GM23338 (cell line): ENCODE measurements around the gene KCNIP3. TPM values are rescaled to one million over a fixed set of nuclear protein-coding genes. Genes with fewer than 3 reads are reported as not detected.

Experiments used
- ATAC-seq: fragments of 200-7000 bp; cut with Tn5 transposase; 3 replicates; pipeline ENCODE4 v1.9.1; 2020
- DNase-seq: peaks from one replicate; pipeline ENCODE4 v3.0.0-alpha.2; 2015; ENCODE audit warnings: low spot score
- H2AFZ ChIP-seq: fragments of 200-600 bp; sonication (generic); 2 replicates; pipeline ENCODE4 v1.8.0; 2016; ENCODE audit warnings: antibody characterized with exemption, mild to moderate bottlenecking, moderate library complexity
- H3F3A ChIP-seq: fragments of 200-600 bp; sonication (generic); replicated peaks from 2 replicates; pipeline ENCODE4 v1.8.0; 2017; ENCODE audit warnings: antibody characterized with exemption, mixed run types, low read depth
- H3K27ac ChIP-seq: fragments of 200-600 bp; sonication (generic); 2 replicates; pipeline ENCODE4 v1.6.1; 2016; ENCODE audit warnings: low read depth
- H3K27me3 ChIP-seq: fragments of 200-600 bp; sonication (generic); 2 replicates; pipeline ENCODE4 v1.8.0; 2016; ENCODE audit warnings: mild to moderate bottlenecking, mixed run types, moderate library complexity; ENCODE audit not compliant: insufficient read depth
- H3K36me3 ChIP-seq: fragments of 200-600 bp; sonication (generic); 2 replicates; pipeline ENCODE4 v1.8.0; 2016; ENCODE audit warnings: mild to moderate bottlenecking; ENCODE audit not compliant: insufficient read depth
- H3K4me1 ChIP-seq: fragments of 200-600 bp; sonication (generic); 2 replicates; pipeline ENCODE4 v1.8.0; 2016; ENCODE audit warnings: mild to moderate bottlenecking, moderate library complexity; ENCODE audit not compliant: insufficient read depth
- H3K4me2 ChIP-seq: fragments of 200-600 bp; sonication (generic); 2 replicates; pipeline ENCODE4 v1.7.1; 2017; ENCODE audit warnings: mixed run types
- H3K4me3 ChIP-seq: fragments of 200-600 bp; sonication (generic); 2 replicates; pipeline ENCODE4 v1.6.1; 2016; ENCODE audit warnings: mixed run types
- H3K79me2 ChIP-seq: fragments of 200-600 bp; sonication (generic); replicated peaks from 2 replicates; pipeline ENCODE4 v1.8.0; 2017; ENCODE audit warnings: mild to moderate bottlenecking; ENCODE audit not compliant: insufficient read depth
- H3K9me2 ChIP-seq: fragments of 200-600 bp; sonication (generic); 2 replicates; pipeline ENCODE4 v1.8.0; 2017; ENCODE audit not compliant: insufficient read depth
- H4K20me1 ChIP-seq: fragments of 200-600 bp; sonication (generic); replicated peaks from 2 replicates; pipeline ENCODE4 v1.8.0; 2017; ENCODE audit warnings: mild to moderate bottlenecking; ENCODE audit not compliant: insufficient read depth
- H3K27ac Mint-ChIP-seq: 2 replicates; pipeline ENCODE4 v1.8.0; 2020; ENCODE audit warnings: inconsistent platforms, mild to moderate bottlenecking, moderate library complexity, mixed read lengths
- H3K27me3 Mint-ChIP-seq: 3 replicates; pipeline ENCODE4 v1.8.0; 2022; ENCODE audit warnings: low read depth, mild to moderate bottlenecking, moderate library complexity, mixed read lengths, inconsistent platforms; ENCODE audit not compliant: insufficient read depth, poor library complexity
- H3K36me3 Mint-ChIP-seq: 3 replicates; pipeline ENCODE4 v1.8.0; 2021; ENCODE audit warnings: low read depth, mild to moderate bottlenecking, inconsistent platforms, moderate library complexity, mixed read lengths
- H3K4me1 Mint-ChIP-seq: 3 replicates; pipeline ENCODE4 v1.8.0; 2020; ENCODE audit warnings: mild to moderate bottlenecking, inconsistent platforms, mixed read lengths
- H3K4me3 Mint-ChIP-seq: 3 replicates; pipeline ENCODE4 v1.8.0; 2021; ENCODE audit warnings: moderate library complexity, mild to moderate bottlenecking, inconsistent platforms, mixed read lengths
- H3K9me3 Mint-ChIP-seq: 3 replicates; pipeline ENCODE4 v1.8.0; 2020; ENCODE audit warnings: moderate library complexity, mild to moderate bottlenecking, inconsistent platforms, mixed read lengths
- CREB1 ChIP-seq: fragments of 250-450 bp; sonication (Bioruptor Pico); IDR thresholded peaks from 2 replicates; pipeline ENCODE4 v1.5.0; 2020; ENCODE audit warnings: low read depth, mild to moderate bottlenecking, moderate library complexity
- ETS1 ChIP-seq: IDR thresholded peaks from 2 replicates; pipeline ENCODE4 v1.6.1; 2016; ENCODE audit warnings: antibody characterized with exemption
- EZH2 ChIP-seq: fragments of 200-600 bp; sonication (generic); IDR thresholded peaks from one replicate; pipeline ENCODE4 v1.8.0; 2017; ENCODE audit warnings: antibody characterized with exemption, mild to moderate bottlenecking, low read depth; ENCODE audit not compliant: unreplicated experiment
- JUNB ChIP-seq: IDR thresholded peaks from one replicate; pipeline ENCODE4 v1.6.1; 2016; ENCODE audit warnings: antibody characterized with exemption; ENCODE audit not compliant: unreplicated experiment
- polyA plus RNA-seq: library from polyadenylated mRNA; unstranded; fragments of >200 nt; fragmentation: Nextera tagmentation; extraction: Ambion mirVana; gene quantifications from 2 replicates; pipeline ENCODE4 v1.2.1, GENCODE V29; 2016
- total RNA-seq: library from RNA; depleted of rRNA; stranded (reverse); fragments of >200 nt; shearing (Covaris generic); gene quantifications from 2 replicates; pipeline ENCODE4 v1.2.3, GENCODE V29; 2014
- TF ChIP-seq, protein P1 (sequence below): fragments of 250-450 bp; sonication (Bioruptor Pico); IDR thresholded peaks from 2 replicates; pipeline ENCODE4 v1.5.0; 2020; ENCODE audit warnings: mild to moderate bottlenecking, moderate library complexity

KCNIP3 gene
- total and polyA plus RNA-seq, 2 experiments from 2014 or later, result 0.32 to 0.83 TPM

- TF ChIP-seq, protein P1, sequence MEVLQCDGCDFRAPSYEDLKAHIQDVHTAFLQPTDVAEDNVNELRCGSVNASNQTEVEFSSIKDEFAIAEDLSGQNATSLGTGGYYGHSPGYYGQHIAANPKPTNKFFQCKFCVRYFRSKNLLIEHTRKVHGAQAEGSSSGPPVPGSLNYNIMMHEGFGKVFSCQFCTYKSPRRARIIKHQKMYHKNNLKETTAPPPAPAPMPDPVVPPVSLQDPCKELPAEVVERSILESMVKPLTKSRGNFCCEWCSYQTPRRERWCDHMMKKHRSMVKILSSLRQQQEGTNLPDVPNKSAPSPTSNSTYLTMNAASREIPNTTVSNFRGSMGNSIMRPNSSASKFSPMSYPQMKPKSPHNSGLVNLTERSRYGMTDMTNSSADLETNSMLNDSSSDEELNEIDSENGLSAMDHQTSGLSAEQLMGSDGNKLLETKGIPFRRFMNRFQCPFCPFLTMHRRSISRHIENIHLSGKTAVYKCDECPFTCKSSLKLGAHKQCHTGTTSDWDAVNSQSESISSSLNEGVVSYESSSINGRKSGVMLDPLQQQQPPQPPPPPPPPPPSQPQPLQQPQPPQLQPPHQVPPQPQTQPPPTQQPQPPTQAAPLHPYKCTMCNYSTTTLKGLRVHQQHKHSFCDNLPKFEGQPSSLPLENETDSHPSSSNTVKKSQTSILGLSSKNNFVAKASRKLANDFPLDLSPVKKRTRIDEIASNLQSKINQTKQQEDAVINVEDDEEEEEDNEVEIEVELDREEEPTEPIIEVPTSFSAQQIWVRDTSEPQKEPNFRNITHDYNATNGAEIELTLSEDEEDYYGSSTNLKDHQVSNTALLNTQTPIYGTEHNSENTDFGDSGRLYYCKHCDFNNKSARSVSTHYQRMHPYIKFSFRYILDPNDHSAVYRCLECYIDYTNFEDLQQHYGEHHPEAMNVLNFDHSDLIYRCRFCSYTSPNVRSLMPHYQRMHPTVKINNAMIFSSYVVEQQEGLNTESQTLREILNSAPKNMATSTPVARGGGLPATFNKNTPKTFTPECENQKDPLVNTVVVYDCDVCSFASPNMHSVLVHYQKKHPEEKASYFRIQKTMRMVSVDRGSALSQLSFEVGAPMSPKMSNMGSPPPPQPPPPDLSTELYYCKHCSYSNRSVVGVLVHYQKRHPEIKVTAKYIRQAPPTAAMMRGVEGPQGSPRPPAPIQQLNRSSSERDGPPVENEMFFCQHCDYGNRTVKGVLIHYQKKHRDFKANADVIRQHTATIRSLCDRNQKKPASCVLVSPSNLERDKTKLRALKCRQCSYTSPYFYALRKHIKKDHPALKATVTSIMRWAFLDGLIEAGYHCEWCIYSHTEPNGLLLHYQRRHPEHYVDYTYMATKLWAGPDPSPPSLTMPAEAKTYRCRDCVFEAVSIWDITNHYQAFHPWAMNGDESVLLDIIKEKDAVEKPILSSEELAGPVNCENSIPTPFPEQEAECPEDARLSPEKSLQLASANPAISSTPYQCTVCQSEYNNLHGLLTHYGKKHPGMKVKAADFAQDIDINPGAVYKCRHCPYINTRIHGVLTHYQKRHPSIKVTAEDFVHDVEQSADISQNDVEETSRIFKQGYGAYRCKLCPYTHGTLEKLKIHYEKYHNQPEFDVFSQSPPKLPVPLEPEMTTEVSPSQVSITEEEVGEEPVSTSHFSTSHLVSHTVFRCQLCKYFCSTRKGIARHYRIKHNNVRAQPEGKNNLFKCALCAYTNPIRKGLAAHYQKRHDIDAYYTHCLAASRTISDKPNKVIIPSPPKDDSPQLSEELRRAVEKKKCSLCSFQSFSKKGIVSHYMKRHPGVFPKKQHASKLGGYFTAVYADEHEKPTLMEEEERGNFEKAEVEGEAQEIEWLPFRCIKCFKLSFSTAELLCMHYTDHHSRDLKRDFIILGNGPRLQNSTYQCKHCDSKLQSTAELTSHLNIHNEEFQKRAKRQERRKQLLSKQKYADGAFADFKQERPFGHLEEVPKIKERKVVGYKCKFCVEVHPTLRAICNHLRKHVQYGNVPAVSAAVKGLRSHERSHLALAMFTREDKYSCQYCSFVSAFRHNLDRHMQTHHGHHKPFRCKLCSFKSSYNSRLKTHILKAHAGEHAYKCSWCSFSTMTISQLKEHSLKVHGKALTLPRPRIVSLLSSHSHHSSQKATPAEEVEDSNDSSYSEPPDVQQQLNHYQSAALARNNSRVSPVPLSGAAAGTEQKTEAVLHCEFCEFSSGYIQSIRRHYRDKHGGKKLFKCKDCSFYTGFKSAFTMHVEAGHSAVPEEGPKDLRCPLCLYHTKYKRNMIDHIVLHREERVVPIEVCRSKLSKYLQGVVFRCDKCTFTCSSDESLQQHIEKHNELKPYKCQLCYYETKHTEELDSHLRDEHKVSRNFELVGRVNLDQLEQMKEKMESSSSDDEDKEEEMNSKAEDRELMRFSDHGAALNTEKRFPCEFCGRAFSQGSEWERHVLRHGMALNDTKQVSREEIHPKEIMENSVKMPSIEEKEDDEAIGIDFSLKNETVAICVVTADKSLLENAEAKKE (CRISPR knock-in tag), result no peak
- TF ChIP-seq CREB1 (no peak), EZH2 (no peak), JUNB (no peak)
Measured at GRCh38 chr2:95316466-95317122, 19.4 kb downstream of the KCNIP3 start (continued).

DNA sequence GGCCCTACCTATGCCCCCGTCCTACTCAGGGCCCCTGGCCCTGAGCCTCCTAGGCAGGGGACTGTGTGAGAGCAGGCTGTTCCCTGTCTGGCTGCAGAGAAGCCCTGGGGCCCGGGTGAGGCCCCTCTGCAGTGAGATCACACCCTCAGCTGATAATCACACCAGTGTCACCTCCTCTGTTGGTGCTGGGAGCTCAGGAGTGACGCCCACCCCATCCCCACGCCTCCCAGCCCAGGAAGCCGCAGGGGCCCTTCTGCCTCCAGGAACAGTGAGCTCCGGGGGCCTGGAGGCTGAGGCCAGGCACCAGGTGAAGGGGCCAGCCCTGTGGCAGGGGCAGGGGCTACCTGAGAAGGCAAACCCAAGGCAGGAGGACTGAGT, 20.0 kb downstream of the KCNIP3 start:
- TF ChIP-seq ETS1, result no peak
- Histone ChIP-seq H2AFZ (no peak overlapping the region), H3K79me2 (no peaks in the 10 kb centered on the region), H3K27ac (no peak overlapping the region), H3K9me2 (no peaks in the 10 kb centered on the region), H3K27me3 (no peaks in the 10 kb centered on the region), H4K20me1 (no peaks in the 10 kb centered on the region), H3K4me3 (no peak overlapping the region), H3K4me1 (no peaks in the 10 kb centered on the region), H3K4me2 (no peak overlapping the region), H3F3A (no peaks in the 10 kb centered on the region), H3K36me3 (no peaks in the 10 kb centered on the region)
- Mint-ChIP-seq H3K4me1 (peaks cover 7% of the 10 kb centered on the region), H3K9me3 (no peaks in the 10 kb centered on the region), H3K27me3 (peaks cover 12% of the 10 kb centered on the region), H3K36me3 (no peaks in the 10 kb centered on the region; the same call in 2 of the 3 replicates), H3K4me3 (no peak overlapping the region), H3K27ac (no peak overlapping the region)
- ATAC-seq (no peak), DNase-seq (no peak)
